Measurements from ENCODE around the gene TBC1D4. TPM values are rescaled to one million over a fixed set of nuclear protein-coding genes. Genes with fewer than 3 reads are reported as not detected.

The TBC1D4 gene
- polyA plus RNA-seq, 1 donor from 2014 or later, result 3.9 TPM

- no peaks in the 10 kb centered on the region for H3K9me2 ChIP-seq (ENCODE audit: insufficient read depth, low read length)
- no peaks in the 10 kb centered on the region for H4K20me1 ChIP-seq (ENCODE audit: insufficient read depth)
- H3K27ac ChIP-seq (ENCODE audit: low read length), result no peak overlapping the region
- H3K9me3 ChIP-seq (ENCODE audit: low read length), result no peaks in the 10 kb centered on the region
- no peaks in the 10 kb centered on the region for H3K27me3 ChIP-seq (ENCODE audit: insufficient read depth, low read depth, low read length)
- no peak overlapping the region for H3K4me3 ChIP-seq (ENCODE audit: low read length)
- H3K79me2 ChIP-seq (replicated peaks; ENCODE audit: insufficient read depth, low read length), result no peaks in the 10 kb centered on the region
- H3K36me3 ChIP-seq (ENCODE audit: insufficient read depth, low read length), result no peaks in the 10 kb centered on the region
- TF ChIP-seq REST (IDR thresholded peaks at IDR 0.05; ENCODE audit: borderline replicate concordance) (no peak), SMC3 (conservative IDR thresholded peaks at IDR 0.05; ENCODE audit: poor library complexity) (no peak), EP300 (conservative IDR thresholded peaks at IDR 0.05; ENCODE audit: poor library complexity, severe bottlenecking) (no peak), POLR2AphosphoS5 (IDR thresholded peaks at IDR 0.05) (no peak), MXI1 (conservative IDR thresholded peaks at IDR 0.05; ENCODE audit: poor library complexity, severe bottlenecking) (no peak), RAD21 (conservative IDR thresholded peaks at IDR 0.05) (no peak), CTCF (IDR thresholded peaks at IDR 0.05; ENCODE audit: poor library complexity, severe bottlenecking) (no peak), EZH2 (IDR thresholded peaks at IDR 0.05; ENCODE audit: borderline replicate concordance, insufficient read depth, low read length, poor library complexity, severe bottlenecking) (no peak), TAF1 (IDR thresholded peaks at IDR 0.05; ENCODE audit: low read depth) (no peak)
- H3K4me2 ChIP-seq (ENCODE audit: low read length), result no peak overlapping the region
- no peaks in the 10 kb centered on the region for H3F3A ChIP-seq (ENCODE audit: insufficient read depth, low read length, poor library complexity, severe bottlenecking)
- no peak overlapping the region for H2AFZ ChIP-seq (ENCODE audit: low read depth, low read length)
- H3K9ac ChIP-seq (ENCODE audit: low read length), result no peak overlapping the region
Measured at GRCh38 chr13:75364131-75364713, 117.7 kb downstream of the TBC1D4 start.

GRCh38 chr13:75363371-75363770 lies 118.6 kb downstream of the TBC1D4 start:
- TF ChIP-seq EP300 (conservative IDR thresholded peaks at IDR 0.05; ENCODE audit: poor library complexity, severe bottlenecking), result no peak
- TF ChIP-seq TAF1 (IDR thresholded peaks at IDR 0.05; ENCODE audit: low read depth), result no peak
- no peak for TF ChIP-seq SMC3 (conservative IDR thresholded peaks at IDR 0.05; ENCODE audit: poor library complexity)
- no peak for TF ChIP-seq REST (IDR thresholded peaks at IDR 0.05; ENCODE audit: borderline replicate concordance)
- TF ChIP-seq EZH2 (IDR thresholded peaks at IDR 0.05; ENCODE audit: borderline replicate concordance, insufficient read depth, low read length, poor library complexity, severe bottlenecking), result no peak
- TF ChIP-seq CTCF (IDR thresholded peaks at IDR 0.05; ENCODE audit: poor library complexity, severe bottlenecking), result no peak
- no peak for TF ChIP-seq RAD21 (conservative IDR thresholded peaks at IDR 0.05)
- no peak for TF ChIP-seq MXI1 (conservative IDR thresholded peaks at IDR 0.05; ENCODE audit: poor library complexity, severe bottlenecking)
- TF ChIP-seq POLR2AphosphoS5 (IDR thresholded peaks at IDR 0.05), result no peak
- Histone ChIP-seq H3K27me3 (ENCODE audit: insufficient read depth, low read depth, low read length) (no peaks in the 10 kb centered on the region), H3K4me3 (ENCODE audit: low read length) (no peak overlapping the region), H3K9me3 (ENCODE audit: low read length) (no peaks in the 10 kb centered on the region), H4K20me1 (ENCODE audit: insufficient read depth) (no peaks in the 10 kb centered on the region), H3K36me3 (ENCODE audit: insufficient read depth, low read length) (no peaks in the 10 kb centered on the region), H2AFZ (ENCODE audit: low read depth, low read length) (no peak overlapping the region), H3F3A (ENCODE audit: insufficient read depth, low read length, poor library complexity, severe bottlenecking) (no peaks in the 10 kb centered on the region), H3K79me2 (replicated peaks; ENCODE audit: insufficient read depth, low read length) (no peaks in the 10 kb centered on the region), H3K9me2 (ENCODE audit: insufficient read depth, low read length) (no peaks in the 10 kb centered on the region), H3K27ac (ENCODE audit: low read length) (no peak overlapping the region), H3K4me2 (ENCODE audit: low read length) (no peak overlapping the region), H3K9ac (ENCODE audit: low read length) (no peak overlapping the region)
